GM18520 (cell line): ENCODE data around the gene NBL1.

Experiments
- ATAC-seq: cut with Tn5 transposase; IDR thresholded peaks from one replicate; pipeline ENCODE4 v1.9.1; 2021; ENCODE audit not compliant: unreplicated experiment

The NBL1 gene

GRCh38 chr1:19645411-19646251 is 1.5 kb downstream of the NBL1 start:
- no peak for ATAC-seq

- ATAC-seq, result no peak
These were observed 2.5 kb downstream of the NBL1 start for GRCh38 chr1:19646377-19647319.

- ATAC-seq, result no peak
These were observed 3.5 kb downstream of the NBL1 start for GRCh38 chr1:19647643-19648042.

GRCh38 chr1:19648239-19648638 is 4.1 kb downstream of the NBL1 start:
- ATAC-seq, result no peak

- no peak for ATAC-seq
These were observed 4.6 kb downstream of the NBL1 start for GRCh38 chr1:19648689-19649088.

- ATAC-seq, result no peak
These were observed 6.5 kb downstream of the NBL1 start for GRCh38 chr1:19650416-19651140.

GRCh38 chr1:19651141-19651737 is 7.1 kb downstream of the NBL1 start:
- no peak for ATAC-seq

- ATAC-seq, result no peak
These were observed 10.3 kb downstream of the NBL1 start for GRCh38 chr1:19654386-19654785.

- no peak for ATAC-seq
These were observed 11.0 kb downstream of the NBL1 start for GRCh38 chr1:19654886-19655717.

GRCh38 chr1:19655718-19656080 is 11.6 kb downstream of the NBL1 start:
- ATAC-seq, result no peak

- ATAC-seq, result no peak
These were observed 12.1 kb downstream of the NBL1 start for GRCh38 chr1:19656134-19656779.

GRCh38 chr1:19656780-19657466 is 12.8 kb downstream of the NBL1 start:
- ATAC-seq, result no peak

GRCh38 chr1:19657511-19657910 is 13.4 kb downstream of the NBL1 start:
- no peak for ATAC-seq

GRCh38 chr1:19658186-19658585 is 14.1 kb downstream of the NBL1 start:
- ATAC-seq, result no peak

GRCh38 chr1:19661721-19662228 is 17.7 kb downstream of the NBL1 start:
- ATAC-seq, result no peak

- ATAC-seq, result no peak
These were observed 18.2 kb downstream of the NBL1 start for GRCh38 chr1:19662313-19662712.

- no peak for ATAC-seq
These were observed 20.5 kb downstream of the NBL1 start, which contains the start of gene HTR6 for GRCh38 chr1:19664453-19665185. Gene HTR6, plus strand, starts transcription at chr1:19664875. Its CDS starts 879 bp downstream, at chr1:19665754.

- ATAC-seq, result no peak
These were observed 21.0 kb downstream of the NBL1 start for GRCh38 chr1:19665186-19665495.
